Subcutaneous abdominal adipose tissue (tissue), 5 donors: ENCODE data around the gene TRPV6.

ENCODE experiments used
- H3K27ac ChIP-seq: one replicate; pipeline ENCODE4 v1.7.0; 2013; ENCODE audit warnings: low read depth, mild to moderate bottlenecking, inconsistent platforms, low read length, moderate library complexity
- H3K27me3 ChIP-seq, 5 donors: one replicate each; pipeline ENCODE4 v1.7.0; 2013; ENCODE audit warnings: low read length in 5 of 5, inconsistent platforms in 1 of 5; ENCODE audit not compliant: control insufficient read depth in 5 of 5, insufficient read depth in 4 of 5
- H3K36me3 ChIP-seq, 5 donors: one replicate each; pipeline ENCODE4 v1.7.0; 2013; ENCODE audit warnings: low read length in 5 of 5; ENCODE audit not compliant: control insufficient read depth in 5 of 5, insufficient read depth in 5 of 5
- H3K4me1 ChIP-seq, 5 donors: one replicate each; pipeline ENCODE4 v1.7.0; 2013; ENCODE audit warnings: low read length in 5 of 5, mild to moderate bottlenecking in 3 of 5, moderate library complexity in 1 of 5; ENCODE audit not compliant: control insufficient read depth in 5 of 5, insufficient read depth in 5 of 5
- H3K4me3 ChIP-seq, 5 donors: one replicate each; pipeline ENCODE4 v1.7.0; 2013; ENCODE audit warnings: low read length in 5 of 5, low read depth in 1 of 5
- H3K9ac ChIP-seq, 5 donors: one replicate each; pipeline ENCODE4 v1.7.0; 2013; ENCODE audit warnings: low read length in 5 of 5, mild to moderate bottlenecking in 4 of 5, moderate library complexity in 3 of 5
- H3K9me3 ChIP-seq, 5 donors: one replicate each; pipeline ENCODE4 v1.7.0; 2013; ENCODE audit warnings: low read length in 5 of 5; ENCODE audit not compliant: control insufficient read depth in 5 of 5
- donor health status: healthy.
- donor health status: healthy.
- donor health status: healthy.
- donor health status: healthy.
- donor health status: healthy.

The TRPV6 gene

GRCh38 chr7:142876991-142877910 lies 8.3 kb downstream of the TRPV6 start:
- no peak overlapping the region for H3K9ac ChIP-seq
- no peaks in the 10 kb centered on the region for H3K4me1 ChIP-seq
- H3K9me3 ChIP-seq: no peaks in the 10 kb centered on the region
- H3K27me3 ChIP-seq: peaks cover 7 to 17% (median 13%) of the 10 kb centered on the region in 5 donors
- H3K27ac ChIP-seq: no peak overlapping the region
- no peak overlapping the region for H3K4me3 ChIP-seq
- no peaks in the 10 kb centered on the region for H3K36me3 ChIP-seq

GRCh38 chr7:142876236-142876960 lies 9.1 kb downstream of the TRPV6 start:
- H3K27ac ChIP-seq: no peak overlapping the region
- no peak overlapping the region for H3K4me3 ChIP-seq
- H3K36me3 ChIP-seq: peaks cover 0 to 3% (median 0%) of the 10 kb centered on the region in 5 donors
- H3K9ac ChIP-seq: no peak overlapping the region
- H3K27me3 ChIP-seq: peaks cover 7 to 17% (median 13%) of the 10 kb centered on the region in 5 donors
- no peaks in the 10 kb centered on the region for H3K9me3 ChIP-seq
- no peaks in the 10 kb centered on the region for H3K4me1 ChIP-seq

GRCh38 chr7:142875456-142875855 lies 10.1 kb downstream of the TRPV6 start:
- peaks cover 6 to 13% (median 9%) of the 10 kb centered on the region in 5 donors for H3K27me3 ChIP-seq
- H3K36me3 ChIP-seq: peaks cover 0 to 8% (median 4%) of the 10 kb centered on the region in 5 donors
- no peak overlapping the region for H3K27ac ChIP-seq
- no peaks in the 10 kb centered on the region for H3K4me1 ChIP-seq
- no peak overlapping the region for H3K9ac ChIP-seq
- no peak overlapping the region for H3K4me3 ChIP-seq
- no peaks in the 10 kb centered on the region for H3K9me3 ChIP-seq

- Histone ChIP-seq H3K4me1 (no peaks in the 10 kb centered on the region), H3K36me3 (peaks cover 0 to 11% (median 6%) of the 10 kb centered on the region in 5 donors), H3K9ac (no peak overlapping the region), H3K27ac (no peak overlapping the region), H3K9me3 (no peaks in the 10 kb centered on the region), H3K27me3 (peaks cover 6 to 13% (median 9%) of the 10 kb centered on the region in 5 donors), H3K4me3 (no peak overlapping the region)
These were observed 10.7 kb downstream of the TRPV6 start for GRCh38 chr7:142874837-142875236.

GRCh38 chr7:142874409-142874808 lies 11.1 kb downstream of the TRPV6 start:
- Histone ChIP-seq H3K27me3 (peaks cover 6 to 13% (median 8%) of the 10 kb centered on the region in 5 donors), H3K36me3 (peaks cover 0 to 13% (median 7%) of the 10 kb centered on the region in 5 donors), H3K9me3 (no peaks in the 10 kb centered on the region), H3K27ac (no peak overlapping the region), H3K9ac (no peak overlapping the region), H3K4me1 (no peaks in the 10 kb centered on the region), H3K4me3 (no peak overlapping the region)

GRCh38 chr7:142873871-142874270 lies 11.7 kb downstream of the TRPV6 start:
- Histone ChIP-seq H3K36me3 (peaks cover 0 to 17% (median 9%) of the 10 kb centered on the region in 5 donors), H3K27me3 (peaks cover 6 to 13% (median 8%) of the 10 kb centered on the region in 5 donors), H3K9me3 (no peaks in the 10 kb centered on the region), H3K9ac (no peak overlapping the region), H3K4me1 (no peaks in the 10 kb centered on the region), H3K27ac (no peak overlapping the region), H3K4me3 (no peak overlapping the region)

- peaks cover 6 to 13% (median 8%) of the 10 kb centered on the region in 5 donors for H3K27me3 ChIP-seq
- H3K4me1 ChIP-seq: no peaks in the 10 kb centered on the region
- H3K36me3 ChIP-seq: peaks cover 0 to 22% (median 9%) of the 10 kb centered on the region in 5 donors
- no peak overlapping the region for H3K27ac ChIP-seq
- H3K4me3 ChIP-seq: no peak overlapping the region
- H3K9me3 ChIP-seq: no peaks in the 10 kb centered on the region
- no peak overlapping the region for H3K9ac ChIP-seq
These were observed 12.2 kb downstream of the TRPV6 start for GRCh38 chr7:142873281-142873784.

- peaks cover 2 to 13% (median 5%) of the 10 kb centered on the region in 5 donors for H3K27me3 ChIP-seq
- no peak overlapping the region for H3K27ac ChIP-seq
- peaks cover 0 to 32% (median 9%) of the 10 kb centered on the region in 5 donors for H3K36me3 ChIP-seq
- H3K4me1 ChIP-seq: no peaks in the 10 kb centered on the region
- H3K4me3 ChIP-seq: no peak overlapping the region
- H3K9me3 ChIP-seq: no peaks in the 10 kb centered on the region
- no peak overlapping the region for H3K9ac ChIP-seq
These were observed 13.4 kb downstream of the TRPV6 start for GRCh38 chr7:142872106-142872675.

GRCh38 chr7:142871260-142872105 lies 14.1 kb downstream of the TRPV6 start:
- no peak overlapping the region for H3K4me3 ChIP-seq
- H3K27me3 ChIP-seq: peaks cover 0 to 8% (median under 1%) of the 10 kb centered on the region in 5 donors
- no peaks in the 10 kb centered on the region for H3K9me3 ChIP-seq
- no peak overlapping the region for H3K27ac ChIP-seq
- no peak overlapping the region for H3K9ac ChIP-seq
- H3K36me3 ChIP-seq: peaks cover 0 to 32% (median 9%) of the 10 kb centered on the region in 5 donors
- H3K4me1 ChIP-seq: no peaks in the 10 kb centered on the region
